KOPT-K1 (cell line): ENCODE measurements around the gene KIF12.
"Not testable (repeated sequence)": the region's sequence is repeated elsewhere in the genome, so short reads cannot be mapped to it uniquely, and the experiment has no call there.

Source experiments
- H3K27ac ChIP-seq: fragments of 200-600 bp; sonication (generic); 2 replicates; pipeline ENCODE4 v1.5.1; 2016; ENCODE audit warnings: antibody characterized with exemption, mild to moderate bottlenecking, low read depth, low read length; ENCODE audit not compliant: poor library complexity, severe bottlenecking
- H3K36me3 ChIP-seq: fragments of 200-600 bp; sonication (generic); 2 replicates; pipeline ENCODE4 v1.5.1; 2017; ENCODE audit warnings: antibody characterized with exemption, mild to moderate bottlenecking, low read length, moderate library complexity; ENCODE audit not compliant: insufficient read depth
- H3K9me3 ChIP-seq: fragments of 200-600 bp; sonication (generic); 2 replicates; pipeline ENCODE4 v1.5.1; 2017; ENCODE audit warnings: antibody characterized with exemption, low read length, mild to moderate bottlenecking; ENCODE audit not compliant: insufficient read depth, poor library complexity, severe bottlenecking

Gene KIF12

GRCh38 chr9:114084282-114085073 is 14.6 kb downstream of the KIF12 start:
- no peak overlapping the region for H3K27ac ChIP-seq

GRCh38 chr9:114083666-114084065 is 15.4 kb downstream of the KIF12 start:
- H3K9me3 ChIP-seq = no peaks in the 10 kb centered on the region
- no peak overlapping the region for H3K27ac ChIP-seq
- no peaks in the 10 kb centered on the region for H3K36me3 ChIP-seq

More at GRCh38 chr9:114084282-114085073, 14.6 kb downstream of the KIF12 start:
- Histone ChIP-seq H3K9me3 (no peaks in the 10 kb centered on the region), H3K36me3 (no peaks in the 10 kb centered on the region)

- H3K36me3 ChIP-seq, H3K27ac ChIP-seq, H3K9me3 ChIP-seq: not testable (repeated sequence)
Measured at GRCh38 chr9:114082763-114083412, 16.2 kb downstream of the KIF12 start.

- Histone ChIP-seq H3K9me3 (no peaks in the 10 kb centered on the region), H3K27ac (no peak overlapping the region), H3K36me3 (no peaks in the 10 kb centered on the region)
Measured at GRCh38 chr9:114082017-114082762, 16.9 kb downstream of the KIF12 start.

- no peak overlapping the region for H3K27ac ChIP-seq
- no peaks in the 10 kb centered on the region for H3K9me3 ChIP-seq
- H3K36me3 ChIP-seq = no peaks in the 10 kb centered on the region
Measured at GRCh38 chr9:114081441-114082016, 17.6 kb downstream of the KIF12 start.

- Histone ChIP-seq H3K36me3 (no peaks in the 10 kb centered on the region), H3K27ac (no peak overlapping the region), H3K9me3 (no peaks in the 10 kb centered on the region)
Measured at GRCh38 chr9:114080773-114081440, 18.2 kb downstream of the KIF12 start.

GRCh38 chr9:114080195-114080772 is 18.8 kb downstream of the KIF12 start:
- no peaks in the 10 kb centered on the region for H3K36me3 ChIP-seq
- H3K27ac ChIP-seq = no peak overlapping the region
- no peaks in the 10 kb centered on the region for H3K9me3 ChIP-seq

- H3K9me3 ChIP-seq = no peaks in the 10 kb centered on the region
- H3K27ac ChIP-seq = no peak overlapping the region
- H3K36me3 ChIP-seq = no peaks in the 10 kb centered on the region
Measured at GRCh38 chr9:114078781-114079156, 20.3 kb downstream of the KIF12 start.

GRCh38 chr9:114078021-114078780 is 20.9 kb downstream of the KIF12 start, which contains the start of gene AMBP:
TSS of gene AMBP (minus strand) at chr9:114078300. CDS start at chr9:114078209, 91 bp downstream.
- Histone ChIP-seq H3K9me3 (no peaks in the 10 kb centered on the region), H3K36me3 (no peaks in the 10 kb centered on the region), H3K27ac (no peak within 1 kb of the TSS)

- no peak overlapping the region for H3K27ac ChIP-seq
- no peaks in the 10 kb centered on the region for H3K9me3 ChIP-seq
- H3K36me3 ChIP-seq = no peaks in the 10 kb centered on the region
Measured at GRCh38 chr9:114077162-114077837, 21.8 kb downstream of the KIF12 start.

- H3K9me3 ChIP-seq = no peaks in the 10 kb centered on the region
- H3K27ac ChIP-seq = no peak overlapping the region
- no peaks in the 10 kb centered on the region for H3K36me3 ChIP-seq
Measured at GRCh38 chr9:114076237-114077161, 22.6 kb downstream of the KIF12 start.

- no peak overlapping the region for H3K27ac ChIP-seq
- H3K9me3 ChIP-seq = no peaks in the 10 kb centered on the region
- H3K36me3 ChIP-seq = no peaks in the 10 kb centered on the region
Measured at GRCh38 chr9:114075602-114076001, 23.5 kb downstream of the KIF12 start.
